ENCODE data around the gene CIDEA. TPM values are rescaled to one million over a fixed set of nuclear protein-coding genes. Genes with fewer than 3 reads are reported as not detected.

CIDEA gene
- total RNA-seq, 4 donors from 2014 or later, result not detected

GRCh38 chr18:12271376-12272235, 17.4 kb downstream of the CIDEA start:
- no peak for DNase-seq (ENCODE audit: extremely low spot score)
- H3K27ac ChIP-seq (replicated peaks in 1 of 4), result peak overlapping the region; percentile 71 to 85 (median 82)
- H3K4me1 ChIP-seq, result peaks cover 4 to 16% (median 13%) of the 10 kb centered on the region in 4 donors
- H3K4me3 ChIP-seq, result peak overlapping the region; percentile 48 to 61 (median 51)
- no peaks in the 10 kb centered on the region for H3K9me3 ChIP-seq
- WGBS, result 23% methylated on average over 40 of the region's 51 CpGs
- TF ChIP-seq EP300 (IDR thresholded peaks at IDR 0.05), result no peak
- peak; percentile 56 to 85 (median 77) for TF ChIP-seq CTCF (IDR thresholded peaks at IDR 0.05)
- TF ChIP-seq POLR2A (IDR thresholded peaks at IDR 0.05; ENCODE audit: low read depth), result no peak
- peak; percentile 47 to 64 for TF ChIP-seq POLR2AphosphoS5 (IDR thresholded peaks at IDR 0.05)
- no peaks in the 10 kb centered on the region for H3K27me3 ChIP-seq
- no peaks in the 10 kb centered on the region for H3K36me3 ChIP-seq
- intact Hi-C loops (cut with DNase I), result no loop called here

DNA sequence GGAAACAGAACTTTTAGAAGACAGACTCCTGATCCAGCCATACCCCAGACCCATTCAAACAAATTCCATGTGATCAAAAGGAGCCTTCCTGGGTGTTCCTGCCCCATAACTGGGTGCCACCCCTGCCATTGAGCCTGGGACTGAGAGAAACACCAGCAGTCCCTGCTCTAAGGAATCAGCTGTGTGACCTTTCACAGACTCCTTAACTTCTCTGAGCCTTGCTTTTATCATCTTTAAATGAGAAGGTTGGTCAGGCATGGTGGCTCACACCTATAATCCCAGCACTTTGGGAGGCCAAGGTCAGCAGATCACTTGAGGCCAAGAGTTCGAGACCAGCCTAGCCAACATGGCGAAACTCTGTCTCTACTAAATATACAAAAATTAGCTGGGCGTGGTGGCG, 20.6 kb downstream of the CIDEA start:
- peaks cover 22 to 48% (median 42%) of the 10 kb centered on the region in 4 donors for H3K4me1 ChIP-seq
- TF ChIP-seq POLR2A (IDR thresholded peaks at IDR 0.05; ENCODE audit: low read depth), result no peak
- no peak for TF ChIP-seq EP300 (IDR thresholded peaks at IDR 0.05)
- TF ChIP-seq POLR2AphosphoS5 (IDR thresholded peaks at IDR 0.05), result no peak
- no peak for TF ChIP-seq CTCF (IDR thresholded peaks at IDR 0.05)
- no peaks in the 10 kb centered on the region for H3K27me3 ChIP-seq
- H3K9me3 ChIP-seq, result no peaks in the 10 kb centered on the region
- no peak overlapping the region for H3K27ac ChIP-seq (replicated peaks in 1 of 4)
- WGBS, result 94% methylated on average over 4 of the region's 4 CpGs
- DNase-seq (ENCODE audit: extremely low spot score), result no peak
- H3K36me3 ChIP-seq, result no peaks in the 10 kb centered on the region
- intact Hi-C loops (cut with DNase I), result loop anchor here (1.0 to 5.0 kb wide), 2 partner anchors 33 to 103 kb away; partner anchors contain the start of gene AFG3L2
- H3K4me3 ChIP-seq, result no peak overlapping the region

DNA sequence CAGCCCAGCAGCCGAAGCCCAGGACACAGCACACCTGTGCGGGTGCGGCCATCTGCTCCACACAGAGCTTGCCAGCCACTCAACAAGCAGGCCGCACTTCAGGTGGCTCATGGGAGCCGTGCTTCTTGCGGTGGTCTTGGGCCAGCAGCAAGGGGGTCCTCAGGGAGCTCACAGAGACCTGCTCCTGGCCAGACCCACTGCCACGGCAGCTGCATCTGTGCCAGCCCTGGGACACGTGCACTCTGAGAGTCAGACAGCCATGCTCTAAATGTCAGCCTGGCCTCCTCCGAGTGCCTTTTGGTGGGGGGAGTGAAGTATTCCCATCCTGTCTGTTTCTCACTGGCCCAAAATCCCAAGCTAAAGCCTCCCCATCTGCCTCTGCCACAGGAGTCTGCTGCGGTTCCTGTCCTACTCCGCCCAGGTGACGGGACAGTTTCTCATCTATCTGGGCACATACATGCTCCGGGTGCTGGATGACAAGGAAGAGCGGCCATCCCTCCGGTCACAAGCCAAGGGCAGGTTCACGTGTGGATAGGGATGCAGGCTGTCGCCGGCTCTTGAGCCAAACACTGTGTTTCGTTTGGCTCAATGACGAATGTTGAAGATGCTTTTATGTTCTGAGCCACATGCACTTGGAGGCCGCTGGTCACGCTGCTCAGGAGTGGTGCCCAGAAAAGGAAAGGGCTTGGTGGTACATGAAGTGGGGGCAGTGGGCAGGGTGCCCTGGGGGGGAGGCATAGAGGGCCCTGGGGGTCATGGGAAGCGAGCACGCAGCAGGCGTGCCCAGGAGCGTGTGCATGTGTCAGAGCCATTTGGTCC, 22.8 kb downstream of the CIDEA start:
- Histone ChIP-seq H3K27ac (replicated peaks in 1 of 4) (peak overlapping the region; percentile 93 to 98 (median 96)), H3K36me3 (no peaks in the 10 kb centered on the region), H3K4me1 (peaks cover 18 to 63% (median 54%) of the 10 kb centered on the region in 4 donors), H3K9me3 (no peaks in the 10 kb centered on the region), H3K4me3 (no peak overlapping the region), H3K27me3 (no peaks in the 10 kb centered on the region)
- TF ChIP-seq POLR2AphosphoS5 (IDR thresholded peaks at IDR 0.05) (peak; percentile 19 to 71), EP300 (IDR thresholded peaks at IDR 0.05) (no peak), CTCF (IDR thresholded peaks at IDR 0.05) (no peak)
- 66% methylated on average over 19 of the region's 26 CpGs for WGBS
- DNase-seq (ENCODE audit: extremely low spot score), result no peak
- intact Hi-C loops (cut with DNase I), result loop anchor here (5.0 kb wide), 1 partner anchor 100 kb away; the partner anchor contains the start of gene AFG3L2

- H3K27me3 ChIP-seq, result no peaks in the 10 kb centered on the region
- H3K4me3 ChIP-seq, result peak overlapping the region; percentile 48 to 61 (median 59)
- H3K36me3 ChIP-seq, result no peaks in the 10 kb centered on the region
- TF ChIP-seq POLR2A (IDR thresholded peaks at IDR 0.05; ENCODE audit: low read depth) (no peak), CTCF (IDR thresholded peaks at IDR 0.05) (peak in 1 of 3 experiments; percentile 11)
- H3K27ac ChIP-seq (replicated peaks in 1 of 4), result peak overlapping the region; percentile 93 to 98 (median 96)
- no peak for DNase-seq (ENCODE audit: extremely low spot score)
- H3K9me3 ChIP-seq, result no peaks in the 10 kb centered on the region
- peaks cover 18 to 58% (median 56%) of the 10 kb centered on the region in 4 donors for H3K4me1 ChIP-seq
- intact Hi-C loops (cut with DNase I), result loop anchor here (5.0 kb wide), 1 partner anchor 99 kb away; the partner anchor contains the start of gene AFG3L2
- 64% methylated on average over 7 of the region's 7 CpGs for WGBS
Measured at GRCh38 chr18:12278215-12278671, 24.1 kb downstream of the CIDEA start.
